Stomach (tissue), 9 donors: Measurements from ENCODE around the gene TGM2. TPM values are rescaled to one million over a fixed set of nuclear protein-coding genes. Genes with fewer than 3 reads are reported as not detected.
A peak's percentile ranks its signal among the peaks of the same experiment; 100 is the strongest.

ENCODE experiments used
- DNase-seq, 2 donors: peaks; one replicate each; pipeline versions ENCODE4 v3.0.0 to v3.0.0-alpha.2; 2013 to 2019
- H3K27ac ChIP-seq, 5 donors: fragments of 200-600 bp in 4 of 5; sonication (generic) in 4 of 5; one replicate each; pipeline ENCODE4 v1.5.1; 2013 to 2019; ENCODE audit warnings: mild to moderate bottlenecking in 1 of 5, moderate library complexity in 1 of 5
- H3K27me3 ChIP-seq, 3 donors: fragments of 200-600 bp; sonication (generic); one replicate each; pipeline ENCODE4 v1.5.1; 2017 to 2019; ENCODE audit warnings: mixed run types in 1 of 3
- H3K36me3 ChIP-seq, 4 donors: fragments of 200-600 bp; sonication (generic); 1 replicate in 3 of 4; 2 replicates in 1 of 4; pipeline ENCODE4 v1.5.1; 2016 to 2019
- H3K4me1 ChIP-seq, 4 donors: fragments of 200-600 bp; sonication (generic); one replicate each; pipeline ENCODE4 v1.5.1; 2016 to 2019
- H3K4me3 ChIP-seq, 4 donors: fragments of 200-600 bp; sonication (generic) in 3 of 4; one replicate each; pipeline ENCODE4 v1.5.1; 2016 to 2019; ENCODE audit warnings: mild to moderate bottlenecking in 1 of 4
- H3K9me3 ChIP-seq, 4 donors: fragments of 200-600 bp; sonication (generic); one replicate each; pipeline ENCODE4 v1.5.1; 2016 to 2019
- CTCF ChIP-seq, 7 experiments: fragments of 450-650 bp in 4 of 7; fragments of 200-600 bp in 3 of 7; sonication (generic) in 3 of 7; IDR thresholded peaks; one replicate each; pipeline ENCODE4 v1.5.1; 2016 to 2019; ENCODE audit warnings: antibody characterized with exemption in 7 of 7, control low read depth in 2 of 7, mild to moderate bottlenecking in 1 of 7
- EP300 ChIP-seq: sonication (generic); formaldehyde crosslinking; IDR thresholded peaks from one replicate; pipeline ENCODE4 v1.6.1; 2017; ENCODE audit warnings: antibody characterized with exemption
- POLR2A ChIP-seq, 4 donors: fragments of 450-650 bp; IDR thresholded peaks; one replicate each; pipeline ENCODE4 v1.6.1; 2016; ENCODE audit warnings: antibody characterized with exemption in 4 of 4, control low read depth in 2 of 4, mild to moderate bottlenecking in 1 of 4, moderate library complexity in 1 of 4
- POLR2AphosphoS5 ChIP-seq, 3 donors: sonication (generic); formaldehyde crosslinking; IDR thresholded peaks; one replicate each; pipeline ENCODE4 v1.6.1; 2016; ENCODE audit warnings: antibody characterized with exemption in 3 of 3
- WGBS, 5 donors: extraction: QIAGEN DNeasy Blood & Tissue Kit in 3 of 5; methylation state at CpG; one replicate each; pipeline versions ENCODE4 v1.1.5 to v1.1.7; 2013 to 2018; 5-methylcytosine and 5-hydroxymethylcytosine counted together
- intact Hi-C: fragments of 100-400 bp; cut with DNase I; formaldehyde crosslinking; loops from one replicate; pipeline ENCODE4 v1.15.1; 2023; ENCODE audit warnings: low total_unique reads
- polyA plus RNA-seq, 3 donors: library from polyadenylated mRNA; stranded (reverse); fragments of 200-250 nt; gene quantifications; one replicate each; pipeline ENCODE4 v1.2.3, GENCODE V29; 2013
- total RNA-seq, 5 donors: library from RNA; depleted of rRNA; stranded (reverse); fragments of >200 nt; gene quantifications; one replicate each; pipeline versions ENCODE4 v1.1.0 to v1.2.3, GENCODE V29; 2014 to 2016
- donor health status: healthy with polysubstance abuse.
- donor health status: Bipolar disorder and iron deficiency.
- donor health status: healthy.

The TGM2 gene
- total and polyA plus RNA-seq, 8 donors, result 16.2 to 195 (median 33.3) TPM

DNA sequence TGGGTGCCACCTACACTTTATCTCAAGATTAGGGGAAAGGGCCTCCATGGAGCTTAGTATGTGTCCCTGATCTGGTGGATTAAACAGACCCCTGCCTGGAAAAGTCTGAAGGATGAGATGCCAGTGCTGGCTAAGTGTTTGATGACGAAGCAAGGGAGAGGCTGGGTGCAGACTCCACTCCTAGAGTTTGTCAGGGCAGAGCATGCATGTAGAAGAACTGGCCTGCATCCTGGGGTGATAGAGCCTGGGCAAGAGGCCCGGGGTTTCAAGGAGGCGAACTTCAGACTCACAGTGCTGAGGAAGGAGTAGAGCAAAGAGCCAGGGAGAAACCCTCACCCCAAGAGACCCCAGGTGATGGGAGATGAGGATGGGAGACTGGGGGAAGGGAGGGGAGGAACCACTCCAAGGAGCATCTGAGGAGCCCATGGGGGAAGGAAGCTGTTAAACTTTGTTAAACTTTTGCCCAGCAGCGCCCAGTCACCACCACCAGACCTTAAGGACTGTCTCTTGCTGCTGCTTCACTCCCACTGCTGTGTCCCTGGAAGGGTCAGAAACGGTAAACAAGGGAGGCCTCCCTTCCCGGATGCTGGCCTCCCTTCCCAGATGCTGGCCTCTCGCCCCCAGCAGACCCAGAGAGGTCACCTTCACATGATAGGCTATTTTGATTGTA, 69.9 kb downstream of the TGM2 start:
- H3K4me3 ChIP-seq, result no peak overlapping the region
- 61 to 69% (median 66%) methylated on average over 7 of the region's 7 CpGs for WGBS, 5 donors
- peaks cover 9 to 48% (median 21%) of the 10 kb centered on the region in 4 donors for H3K4me1 ChIP-seq
- DNase-seq, result no peak
- no peaks in the 10 kb centered on the region for H3K27me3 ChIP-seq
- intact Hi-C loops, result no loop called here
- no peaks in the 10 kb centered on the region for H3K9me3 ChIP-seq
- H3K27ac ChIP-seq, result peak overlapping the region in 4 of 5 donors; percentile 50 to 76 (median 61)
- H3K36me3 ChIP-seq, result peaks cover 7 to 18% (median 12%) of the 10 kb centered on the region in 4 donors
- TF ChIP-seq CTCF (IDR thresholded peaks at IDR 0.05) (no peak), POLR2AphosphoS5 (IDR thresholded peaks at IDR 0.05) (no peak), EP300 (no peak), POLR2A (IDR thresholded peaks at IDR 0.05) (no peak)

- Histone ChIP-seq H3K27ac (peak overlapping the region in 4 of 5 donors; percentile 50 to 76 (median 61)), H3K4me3 (no peak overlapping the region), H3K27me3 (no peaks in the 10 kb centered on the region), H3K9me3 (no peaks in the 10 kb centered on the region), H3K36me3 (peaks cover 15 to 25% (median 19%) of the 10 kb centered on the region in 4 donors), H3K4me1 (peaks cover 9 to 56% (median 21%) of the 10 kb centered on the region in 4 donors)
- DNase-seq, result peak; percentile 36 to 54
- TF ChIP-seq POLR2A (IDR thresholded peaks at IDR 0.05) (no peak), EP300 (no peak), POLR2AphosphoS5 (IDR thresholded peaks at IDR 0.05) (peak in 1 of 3 donors; percentile 35), CTCF (IDR thresholded peaks at IDR 0.05) (no peak)
- WGBS, 5 donors, result 48 to 76% (median 66%) methylated on average over 1 of the region's 1 CpG
- intact Hi-C loops, result no loop called here
These were observed 70.6 kb downstream of the TGM2 start for GRCh38 chr20:38094373-38094891.

GRCh38 chr20:38093641-38094077, 71.4 kb downstream of the TGM2 start:
- Histone ChIP-seq H3K27me3 (no peaks in the 10 kb centered on the region), H3K9me3 (no peaks in the 10 kb centered on the region), H3K4me1 (peaks cover 9 to 56% (median 21%) of the 10 kb centered on the region in 4 donors), H3K36me3 (peaks cover 19 to 33% (median 26%) of the 10 kb centered on the region in 4 donors), H3K4me3 (no peak overlapping the region), H3K27ac (peak overlapping the region in 3 of 5 donors; percentile 56 to 76 (median 66))
- WGBS, 5 donors, result 89 to 95% (median 91%) methylated on average over 8 of the region's 8 CpGs
- intact Hi-C loops, result no loop called here
- TF ChIP-seq POLR2AphosphoS5 (IDR thresholded peaks at IDR 0.05) (no peak), CTCF (IDR thresholded peaks at IDR 0.05) (no peak), POLR2A (IDR thresholded peaks at IDR 0.05) (no peak), EP300 (no peak)
- no peak for DNase-seq

DNA sequence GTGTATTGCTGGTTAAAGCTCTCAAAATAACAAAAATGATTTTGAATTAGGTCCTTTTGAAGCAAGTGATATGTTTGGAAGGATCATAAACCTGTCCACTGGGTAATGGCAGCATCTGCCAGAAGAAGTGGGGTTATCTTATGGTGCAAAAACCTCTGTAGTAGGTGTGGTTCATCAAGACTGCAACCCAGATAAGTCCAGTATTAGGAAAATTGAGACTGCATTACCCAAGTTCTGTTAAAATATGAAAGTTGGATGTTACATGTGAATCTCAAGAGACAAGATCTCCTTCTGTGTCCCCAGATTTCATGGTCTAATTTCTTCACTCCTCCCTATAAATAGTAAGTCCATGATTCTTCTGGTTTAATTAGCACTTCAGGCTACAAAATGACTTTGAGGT, 72.2 kb downstream of the TGM2 start:
- Histone ChIP-seq H3K9me3 (no peaks in the 10 kb centered on the region), H3K36me3 (peaks cover 25 to 40% (median 33%) of the 10 kb centered on the region in 4 donors), H3K27me3 (no peaks in the 10 kb centered on the region), H3K4me1 (peaks cover 9 to 56% (median 22%) of the 10 kb centered on the region in 4 donors), H3K27ac (peak overlapping the region in 3 of 5 donors; percentile 19 to 76 (median 54)), H3K4me3 (no peak overlapping the region)
- DNase-seq, result no peak
- intact Hi-C loops, result no loop called here
- TF ChIP-seq CTCF (IDR thresholded peaks at IDR 0.05) (no peak), POLR2A (IDR thresholded peaks at IDR 0.05) (no peak), POLR2AphosphoS5 (IDR thresholded peaks at IDR 0.05) (no peak), EP300 (no peak)
